Measurements from ENCODE around the gene TOX2. TPM values are rescaled to one million over a fixed set of nuclear protein-coding genes. Genes with fewer than 3 reads are reported as not detected.

Gene TOX2
- polyA plus RNA-seq, 1 donor: 2.3 TPM

DNA sequence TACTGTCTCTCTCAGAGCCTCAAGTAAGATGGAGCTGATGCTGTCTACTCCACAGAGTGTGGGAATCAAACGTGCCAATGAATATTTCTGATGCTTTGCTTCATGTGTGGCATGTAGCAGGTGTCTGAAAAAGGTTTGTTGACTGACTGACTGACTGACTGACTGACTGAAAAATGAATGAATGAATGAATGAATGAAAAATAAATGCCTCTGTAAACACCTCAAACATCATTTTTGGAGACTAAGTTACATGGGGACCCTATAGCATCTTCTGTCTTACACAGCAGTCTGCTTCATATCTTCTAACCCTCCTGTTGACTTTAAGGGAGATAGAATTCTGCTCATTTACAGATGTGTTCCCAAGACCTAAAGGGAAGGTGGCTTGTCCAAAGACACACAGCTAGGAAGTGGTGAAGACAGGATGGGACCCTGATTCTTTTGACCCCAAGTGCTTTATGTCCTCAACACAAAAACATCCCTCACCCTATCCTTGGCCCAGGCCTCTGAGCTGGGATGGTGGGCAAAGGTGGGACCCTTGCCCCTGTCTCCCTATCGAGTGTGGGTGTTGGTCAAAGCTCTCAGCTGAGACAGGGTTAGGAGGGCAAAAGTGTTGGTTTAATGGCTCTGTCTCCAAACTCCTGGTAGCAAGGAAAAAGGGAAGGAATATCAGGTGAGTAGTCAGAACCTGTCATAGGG lies 104.4 kb downstream of the TOX2 start:
- DNase-seq (ENCODE audit: low read depth): no peak

DNA sequence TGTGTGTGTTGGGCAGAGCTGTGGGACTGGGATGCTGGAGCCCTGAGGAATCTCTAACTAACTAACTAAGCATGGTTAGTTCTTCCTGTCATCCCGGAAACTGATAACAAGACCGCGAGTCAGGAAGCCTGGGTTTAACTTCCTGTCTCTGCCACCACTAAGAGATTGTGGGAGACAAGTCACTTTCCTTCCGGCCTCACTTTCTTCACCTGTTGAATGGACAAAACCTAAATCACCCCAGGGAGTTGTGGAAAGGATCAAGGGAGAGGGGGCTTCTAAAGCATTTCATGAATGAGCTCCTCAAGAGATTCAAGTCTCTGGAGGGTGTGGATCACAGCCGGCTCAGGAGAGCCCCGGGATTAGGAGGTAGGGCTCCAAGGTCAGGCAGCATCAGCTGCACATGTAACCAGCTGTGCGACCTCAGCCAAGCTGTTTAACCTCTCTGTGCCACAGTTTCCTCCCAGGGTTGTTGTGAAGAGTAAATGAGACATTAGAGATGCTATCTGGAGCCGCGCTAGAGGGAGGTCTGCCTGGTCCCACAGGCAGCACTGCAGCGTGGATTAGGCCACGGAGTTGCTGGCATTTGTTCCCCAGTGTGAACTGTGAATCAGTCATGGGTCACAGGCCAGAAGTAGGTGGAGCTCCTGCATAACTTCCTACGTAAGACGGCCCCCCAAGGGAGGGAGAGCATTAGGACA lies 105.1 kb downstream of the TOX2 start:
- DNase-seq (ENCODE audit: low read depth): no peak

DNA sequence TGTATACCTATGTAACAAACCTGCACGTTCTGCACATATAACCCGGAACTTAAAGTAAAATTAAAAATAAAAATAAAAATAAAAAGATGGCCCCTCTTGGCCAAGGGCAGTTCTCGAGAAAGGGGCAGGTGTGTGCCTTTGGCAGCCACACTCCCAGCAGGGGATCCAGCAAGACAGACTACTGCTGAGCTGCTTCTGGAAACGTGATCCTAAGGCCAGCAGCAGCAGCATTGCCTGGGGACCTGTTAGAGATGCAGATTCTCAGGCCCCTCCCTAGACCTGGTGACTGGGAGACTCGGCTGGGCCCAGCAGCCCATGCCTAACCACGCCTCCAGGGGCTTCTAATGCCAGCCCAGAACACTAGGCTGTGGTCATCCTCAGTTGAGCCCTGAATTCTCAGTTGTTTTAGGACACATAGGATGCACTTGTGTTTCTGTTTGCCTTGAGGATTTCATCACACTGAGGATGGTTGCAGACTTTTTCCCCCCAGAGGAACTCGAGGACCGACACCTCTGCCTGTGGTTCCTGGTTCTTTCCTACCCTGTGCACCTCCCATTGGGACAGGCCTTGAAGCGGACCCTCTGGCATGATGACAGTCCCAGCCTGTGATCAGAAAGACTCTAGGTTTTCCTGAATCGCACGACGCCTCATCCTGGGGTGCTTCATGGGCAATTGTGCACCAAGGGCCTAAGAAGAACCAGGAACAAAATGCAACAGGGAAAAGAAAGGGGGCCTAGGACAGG lies 105.9 kb downstream of the TOX2 start:
- DNase-seq (ENCODE audit: low read depth): no peak

DNA sequence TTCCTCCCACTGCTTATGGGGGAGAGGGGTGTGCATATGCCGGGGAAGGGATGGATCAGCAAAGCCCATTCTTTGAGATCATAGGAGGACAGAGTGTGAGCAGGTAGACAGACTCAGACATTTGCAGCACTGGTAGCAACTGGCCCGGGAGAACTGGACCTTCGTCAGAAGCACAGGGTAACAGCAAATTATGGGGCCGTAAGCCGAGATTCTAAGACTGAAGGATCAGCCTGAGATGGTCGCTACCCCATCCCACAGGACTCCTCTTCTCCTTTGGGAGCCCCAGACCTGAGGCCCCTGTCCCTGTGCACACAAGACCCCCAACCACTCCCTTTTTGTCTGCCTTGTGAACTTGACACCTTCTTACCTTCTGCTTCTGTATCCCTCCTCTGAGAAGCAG lies 106.5 kb downstream of the TOX2 start:
- no peak for DNase-seq (ENCODE audit: low read depth)

DNA sequence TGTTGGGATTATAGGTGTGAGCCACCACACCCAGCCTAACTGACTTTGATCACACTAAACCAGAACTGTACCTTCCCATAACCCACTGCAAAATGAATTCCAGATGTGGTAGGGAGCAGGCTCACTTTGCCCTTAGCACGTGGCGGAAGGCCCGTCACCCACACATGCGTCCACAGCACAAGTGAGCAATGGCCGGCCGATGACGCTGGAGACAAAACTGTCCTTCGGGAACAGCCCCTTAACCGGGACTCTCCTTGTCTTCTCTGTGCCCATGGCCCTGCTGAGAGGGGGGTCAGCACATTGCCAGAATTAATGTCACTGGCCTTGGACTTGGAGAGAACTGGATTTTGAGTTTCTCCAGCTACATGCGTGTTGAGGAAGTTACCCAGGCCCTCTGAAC lies 107.2 kb downstream of the TOX2 start:
- no peak for DNase-seq (ENCODE audit: low read depth)

DNA sequence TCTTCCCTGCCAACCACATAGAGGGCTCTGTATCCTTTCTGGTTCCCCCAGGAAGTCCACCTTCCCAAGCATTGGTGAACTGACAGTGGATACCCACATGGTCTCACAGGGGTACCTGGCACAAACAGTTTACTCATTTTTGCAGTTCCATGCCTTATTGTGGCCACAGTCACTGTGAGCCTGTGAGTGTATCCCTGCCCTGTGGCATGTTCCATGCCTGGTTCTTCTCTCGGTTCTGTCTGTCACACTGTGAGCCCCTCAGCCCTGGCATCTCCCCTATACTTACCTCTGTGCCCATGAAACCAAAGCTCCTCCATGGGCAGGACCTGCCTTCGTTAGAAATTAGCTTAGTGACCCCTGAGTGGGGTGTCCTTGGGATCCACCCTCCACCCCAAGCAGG lies 107.8 kb downstream of the TOX2 start:
- no peak for DNase-seq (ENCODE audit: low read depth)

DNA sequence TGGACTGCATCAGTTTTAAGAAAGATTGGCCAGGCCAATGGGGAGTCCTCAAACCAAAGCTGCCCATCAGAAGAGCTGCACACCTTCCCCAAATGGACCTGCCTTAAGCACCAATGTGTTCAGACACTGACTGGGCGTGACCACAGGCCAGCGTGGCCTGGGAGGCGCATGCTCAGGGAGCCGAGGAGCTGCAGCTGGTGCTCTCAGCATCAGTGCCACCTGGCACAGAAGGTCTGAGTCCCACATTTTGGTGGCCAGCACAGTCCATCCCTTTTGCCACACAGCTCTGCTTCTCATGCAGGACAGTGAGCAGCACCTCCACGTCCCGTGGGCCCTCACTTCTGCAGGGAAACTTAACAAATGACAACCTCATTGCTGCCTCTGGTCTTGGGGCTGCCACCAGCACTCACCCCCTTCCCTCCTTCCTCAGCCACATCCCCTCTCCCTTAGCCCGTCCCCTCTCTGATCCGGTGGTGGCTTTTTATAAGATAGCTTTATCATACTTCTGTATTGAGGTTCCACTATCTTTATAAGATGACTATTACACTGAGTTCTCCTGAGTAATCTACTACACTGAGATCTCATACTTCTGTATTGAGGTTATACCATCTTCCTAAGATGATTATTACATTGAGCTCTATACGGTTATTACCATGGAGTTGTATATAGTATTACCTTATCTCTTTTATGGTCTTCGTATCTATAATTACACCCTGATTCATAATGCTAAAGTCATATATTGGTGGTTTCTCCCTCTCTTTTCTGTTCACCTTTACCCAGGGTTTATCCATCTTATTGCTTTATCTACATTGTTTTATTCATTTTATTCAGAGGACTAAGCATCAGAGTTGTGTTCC lies 109.1 kb downstream of the TOX2 start:
- DNase-seq (ENCODE audit: low read depth): no peak

DNA sequence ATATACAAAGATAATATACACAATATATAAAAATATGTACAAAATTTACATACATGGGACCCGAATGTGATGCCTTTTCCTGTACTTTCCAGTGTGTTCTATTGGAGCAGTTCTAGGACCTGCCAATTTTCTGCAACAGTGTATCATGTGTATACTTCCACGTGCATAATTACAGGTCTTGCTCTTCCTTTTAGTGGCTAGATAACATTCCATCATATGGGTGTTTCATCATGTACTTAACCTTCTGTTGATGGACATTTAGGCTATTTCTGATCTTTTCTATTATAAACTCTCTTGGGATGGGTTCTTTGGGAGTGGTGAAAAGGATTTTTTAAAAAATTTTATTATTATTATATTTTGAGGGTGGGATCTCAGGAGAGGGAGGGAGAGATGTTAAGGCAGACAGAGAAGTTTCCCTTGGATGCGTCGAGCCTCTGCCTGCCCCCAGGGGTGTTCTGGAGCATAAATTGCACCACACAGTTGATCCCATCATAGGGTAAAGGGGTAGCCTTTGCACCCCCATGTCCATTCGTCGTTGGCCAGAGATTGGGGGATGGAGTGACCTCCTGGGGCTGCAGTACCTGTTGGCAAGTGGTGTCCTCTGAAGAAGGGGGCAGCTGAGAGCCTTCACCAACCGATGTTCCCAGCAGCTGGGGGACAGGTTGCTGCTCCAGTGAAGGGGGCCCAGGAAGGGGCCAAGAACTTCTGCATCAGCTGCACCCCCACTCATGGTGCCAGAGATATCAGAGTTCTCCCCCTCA lies 110.3 kb downstream of the TOX2 start:
- DNase-seq (ENCODE audit: low read depth): no peak

DNA sequence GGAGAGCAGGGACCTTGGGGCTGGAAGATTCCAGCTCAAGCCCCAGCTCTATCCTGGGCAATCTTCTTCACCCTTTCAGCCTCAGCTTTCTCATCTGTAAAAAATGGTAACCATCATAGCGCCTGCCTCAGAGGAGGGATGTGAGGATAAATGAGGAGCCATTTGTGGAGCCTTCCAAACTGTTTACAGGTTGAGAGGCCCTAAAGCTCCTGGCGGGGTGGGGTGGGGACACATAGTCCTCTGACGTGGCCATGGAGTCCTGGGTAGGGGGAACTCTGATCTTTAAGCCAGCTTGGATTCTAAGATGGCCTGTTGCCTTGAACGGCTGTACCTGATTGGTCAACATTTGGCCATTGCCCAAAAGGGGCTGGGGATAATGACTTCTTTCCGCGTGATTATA lies 111.1 kb downstream of the TOX2 start:
- DNase-seq (ENCODE audit: low read depth): no peak

DNA sequence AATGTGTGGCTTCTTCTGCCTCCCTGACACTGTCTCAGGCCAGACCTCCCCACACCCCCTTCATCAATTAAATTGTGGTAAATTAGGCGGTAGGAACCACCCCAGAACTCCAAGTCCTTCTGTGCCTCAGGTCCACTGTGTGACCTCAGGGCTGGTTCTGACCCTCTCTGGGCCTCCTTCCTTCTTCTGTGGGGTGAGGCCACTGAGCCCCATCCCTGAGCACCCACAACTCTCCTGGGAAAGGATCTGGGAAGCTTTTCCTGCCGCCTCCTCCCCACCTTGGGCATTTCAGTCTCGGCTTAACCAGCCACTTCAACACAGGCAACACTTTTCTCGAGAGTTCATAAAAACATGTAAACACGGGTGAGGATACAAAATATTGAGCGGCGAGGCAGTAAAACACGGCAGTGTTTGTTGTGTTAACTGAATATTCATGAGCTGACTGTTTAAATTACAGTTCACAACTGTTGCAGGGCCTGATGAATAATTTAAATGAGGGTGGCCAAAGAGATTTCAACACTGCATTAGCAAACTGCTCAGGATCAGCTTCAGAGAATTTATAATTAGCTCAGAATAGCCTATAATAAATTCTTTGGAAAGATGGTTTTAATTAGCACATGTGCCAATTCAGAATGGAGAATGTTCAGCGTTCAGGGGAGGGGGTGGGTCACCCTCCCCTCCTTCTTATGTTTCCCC lies 112.1 kb downstream of the TOX2 start:
- no peak for DNase-seq (ENCODE audit: low read depth)

DNA sequence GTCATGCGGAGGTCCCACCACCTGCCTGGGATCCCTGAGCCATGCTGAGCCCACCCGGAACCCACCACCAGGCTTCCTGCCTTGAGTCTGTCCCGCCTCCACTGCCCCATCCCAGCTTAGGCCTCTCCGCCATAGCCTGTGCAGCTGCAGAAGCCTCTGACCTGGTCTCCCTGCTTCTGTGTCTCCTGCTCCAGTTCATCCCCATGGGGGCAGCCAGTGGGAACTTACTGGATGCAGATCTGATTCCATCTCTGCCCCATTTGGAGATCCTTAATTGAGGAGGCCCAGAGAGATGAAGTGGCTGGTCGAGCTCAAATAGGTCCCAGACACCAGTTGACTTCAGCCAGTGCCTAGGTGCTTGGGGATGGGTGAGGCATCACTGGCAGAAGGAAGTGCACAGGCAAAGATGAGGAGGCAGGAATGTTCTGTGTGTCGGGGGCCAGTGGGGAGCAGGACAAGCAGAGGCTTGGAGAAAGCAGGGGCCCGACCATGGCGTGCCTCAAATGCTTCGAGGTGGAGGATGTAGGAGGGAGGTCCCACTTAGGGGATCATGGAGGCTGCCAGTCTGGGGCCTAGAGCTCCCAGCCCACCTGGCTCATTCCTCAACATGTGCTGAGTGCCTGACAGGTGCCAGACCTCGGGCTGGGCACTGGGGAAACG lies 112.8 kb downstream of the TOX2 start:
- DNase-seq (ENCODE audit: low read depth): no peak

DNA sequence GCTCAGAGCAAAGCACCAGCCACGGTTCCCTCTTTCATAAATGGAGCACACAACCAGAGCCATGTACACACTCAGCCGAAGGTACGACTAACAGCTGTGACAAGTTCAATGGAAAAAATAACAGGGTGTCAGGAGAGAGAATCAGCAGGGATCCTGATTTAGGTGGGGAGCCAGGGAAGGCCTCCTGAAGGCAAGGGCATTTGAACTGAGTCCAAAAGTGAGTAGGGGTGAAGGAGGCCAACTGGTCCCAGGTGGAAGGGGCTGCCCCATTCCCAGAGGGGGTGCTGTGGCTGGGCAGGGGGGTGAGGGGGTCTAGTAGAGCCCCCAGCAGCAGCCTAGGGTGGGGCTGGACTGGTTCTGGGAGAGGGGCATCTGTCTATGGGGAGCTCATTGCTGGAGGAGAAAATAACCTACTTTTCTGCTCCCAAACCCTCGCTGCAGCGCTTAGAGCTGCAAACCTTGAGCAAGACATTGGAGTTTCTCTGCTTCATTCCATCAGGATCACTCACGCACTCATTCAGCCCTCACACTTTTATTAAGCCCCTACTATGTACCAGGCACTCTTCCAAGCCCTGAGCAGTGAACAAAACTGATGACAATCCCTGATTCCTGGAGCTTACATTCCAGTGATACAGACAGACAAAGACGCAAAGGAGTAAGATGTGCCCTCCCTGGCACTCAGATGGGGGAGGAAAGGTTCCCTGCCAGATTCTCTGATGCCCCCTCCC lies 113.5 kb downstream of the TOX2 start:
- DNase-seq (ENCODE audit: low read depth): no peak

DNA sequence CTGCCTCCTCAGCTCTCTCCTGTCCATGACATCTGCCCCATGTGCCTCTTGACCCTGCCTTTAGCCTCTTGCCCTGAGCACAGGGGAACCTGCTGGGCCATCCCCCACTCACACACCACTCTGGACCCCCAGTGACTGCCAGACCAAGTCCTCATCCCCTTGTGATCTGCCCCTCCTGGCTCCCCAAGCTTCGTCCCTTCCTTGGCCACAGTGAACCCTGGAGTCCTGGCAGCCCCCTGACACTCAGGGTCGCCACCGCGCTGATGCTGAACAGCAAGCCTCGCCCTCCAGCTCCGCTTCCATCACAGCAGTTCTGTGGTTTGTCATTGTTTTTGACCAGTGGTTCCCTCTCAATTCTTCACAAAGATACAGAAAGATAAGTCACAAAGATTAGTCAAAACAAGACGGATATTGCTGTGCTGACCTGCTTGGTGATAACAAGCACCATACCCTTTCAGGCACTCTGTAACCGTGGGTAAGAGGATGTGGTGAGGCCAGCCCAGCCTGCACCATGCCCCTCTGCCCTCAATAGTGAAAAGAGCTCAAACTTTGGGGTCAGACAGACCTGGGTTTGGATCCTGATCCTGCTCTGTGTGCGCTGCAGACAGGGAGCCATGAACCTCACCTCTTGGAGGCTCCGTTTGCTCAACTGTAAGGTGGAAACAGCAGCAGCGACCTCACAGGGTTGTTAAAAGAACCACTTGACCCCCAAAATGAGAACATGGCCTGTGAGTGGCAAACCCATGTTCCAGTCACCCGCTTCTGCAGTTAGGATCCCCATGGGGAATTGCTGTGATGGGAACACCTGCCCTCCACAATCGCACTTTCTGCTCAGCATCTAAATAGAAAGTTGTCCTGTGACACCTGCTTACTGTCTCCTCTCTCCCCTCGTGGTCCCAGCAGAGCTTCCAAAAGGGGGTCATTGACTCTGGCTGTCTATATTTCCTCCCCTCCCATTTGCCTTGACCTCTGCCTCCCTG lies 114.5 kb downstream of the TOX2 start:
- DNase-seq (ENCODE audit: low read depth): no peak

DNA sequence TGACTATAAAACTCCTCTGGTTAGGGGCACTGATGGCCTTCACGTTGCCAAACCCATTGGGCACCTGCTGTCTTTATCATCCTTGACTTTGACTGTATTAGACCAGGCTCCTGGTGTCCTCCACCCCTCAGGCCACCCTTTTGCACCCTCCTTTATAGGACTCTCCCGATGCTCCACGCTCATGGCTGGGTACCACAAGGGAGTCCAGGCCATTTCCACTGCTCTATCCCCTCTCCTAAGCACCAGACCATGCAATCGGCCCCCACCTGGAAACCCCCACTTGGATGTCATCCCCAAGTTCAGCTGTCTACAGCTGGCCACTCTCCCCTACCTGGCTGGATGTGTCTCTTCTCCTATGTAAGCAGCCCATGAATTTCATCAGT lies 115.2 kb downstream of the TOX2 start:
- DNase-seq (ENCODE audit: low read depth): no peak

DNA sequence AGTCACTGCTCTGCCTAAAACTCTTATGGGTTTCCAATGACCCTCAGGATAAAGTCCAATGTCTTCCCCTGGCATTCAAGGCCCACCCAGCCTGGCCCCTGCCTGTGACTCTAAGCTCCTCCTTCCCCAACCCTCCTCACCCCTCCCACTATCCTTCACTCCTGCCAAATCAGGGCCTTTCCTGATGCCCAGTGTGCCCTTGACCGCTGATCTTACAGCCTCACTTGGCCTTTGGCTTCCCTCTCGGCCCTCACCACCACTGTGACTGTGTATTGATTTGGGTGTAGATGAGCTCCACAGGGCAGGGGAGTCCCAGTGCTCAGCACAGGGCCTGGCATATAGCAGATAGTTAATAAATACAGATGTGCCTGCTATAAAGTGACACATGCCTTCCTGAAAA lies 115.7 kb downstream of the TOX2 start:
- no peak for DNase-seq (ENCODE audit: low read depth)

DNA sequence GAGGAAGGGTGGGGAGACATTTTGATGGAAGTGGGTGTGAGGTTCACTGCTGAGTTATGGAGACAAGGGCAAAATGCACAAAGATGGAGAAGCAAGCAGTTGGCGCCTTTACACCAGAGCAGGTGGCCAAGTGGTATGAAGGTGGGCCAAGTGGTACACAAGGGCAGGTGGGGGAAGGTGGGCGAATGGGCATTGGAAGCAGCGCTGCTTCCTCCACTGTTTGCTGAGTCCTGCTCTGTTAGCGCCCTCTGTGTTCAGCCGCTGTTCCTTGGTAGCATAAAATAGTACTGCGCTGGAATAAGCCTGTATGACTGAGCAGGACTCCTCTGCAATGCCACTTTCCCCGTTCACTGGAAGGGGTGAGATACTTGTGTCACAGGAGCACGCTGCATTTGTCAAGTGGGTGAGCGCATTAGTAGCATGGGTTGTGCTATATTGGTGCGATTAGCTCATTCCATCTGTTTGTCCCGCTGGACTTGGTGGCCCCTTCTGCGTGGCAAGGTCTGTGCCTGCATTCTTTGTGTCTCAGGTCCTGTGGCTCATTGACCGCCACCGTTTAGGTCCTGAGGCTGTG lies 116.4 kb downstream of the TOX2 start:
- DNase-seq (ENCODE audit: low read depth): no peak

DNA sequence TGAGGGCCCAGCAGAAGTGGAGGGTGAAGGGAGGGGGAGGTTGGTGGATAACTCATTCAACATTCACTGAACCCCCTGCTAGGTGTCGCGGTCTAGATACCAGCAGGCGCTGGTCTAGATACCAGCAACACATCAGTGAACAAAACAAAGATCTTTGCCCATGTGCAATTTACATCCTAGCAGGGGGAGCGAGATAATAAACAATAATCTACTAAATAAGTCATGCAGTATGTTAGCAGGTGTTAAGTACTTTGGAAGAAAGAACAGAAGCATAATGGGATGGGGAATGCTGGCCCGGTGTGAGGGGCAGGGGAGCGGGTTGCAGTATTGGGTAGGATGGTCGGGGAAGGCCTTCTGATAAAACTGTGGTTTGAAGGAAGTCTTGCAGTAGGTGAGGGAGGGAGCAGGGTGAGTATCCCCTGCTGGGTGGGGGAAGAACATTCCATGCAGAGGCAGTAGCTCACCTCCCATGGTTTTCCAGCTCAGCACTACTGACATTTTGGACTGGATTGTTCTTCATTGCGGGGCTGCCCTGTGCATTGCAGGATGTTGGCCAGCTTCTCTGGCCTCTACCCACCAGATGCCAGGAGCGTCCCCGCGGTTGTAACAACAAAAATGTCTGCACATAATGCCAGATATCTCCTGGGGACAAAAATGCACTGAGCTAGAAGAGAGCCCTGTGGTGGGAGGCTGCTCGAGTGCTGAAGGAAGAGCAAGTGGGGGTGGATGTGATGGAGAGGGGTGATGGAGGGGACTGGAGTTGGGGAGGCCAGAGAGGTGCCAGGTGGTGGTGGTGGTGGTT lies 117.3 kb downstream of the TOX2 start:
- DNase-seq (ENCODE audit: low read depth): no peak
